Activated T-helper 9 cell treated with anti-CD3 and anti-CD28 coated beads, Interleukin-2, amount 50 U/mL, for 16 hours (primary cell): ENCODE data around the gene NUP160.
A peak's percentile ranks its signal among the peaks of the same experiment; 100 is the strongest.
"Not testable (repeated sequence)": the region's sequence is repeated elsewhere in the genome, so short reads cannot be mapped to it uniquely, and the experiment has no call there.

Experiments
- DNase-seq: peaks from one replicate; pipeline ENCODE4 v3.0.0-alpha.2; 2020; ENCODE audit warnings: low read depth

NUP160 gene

DNA sequence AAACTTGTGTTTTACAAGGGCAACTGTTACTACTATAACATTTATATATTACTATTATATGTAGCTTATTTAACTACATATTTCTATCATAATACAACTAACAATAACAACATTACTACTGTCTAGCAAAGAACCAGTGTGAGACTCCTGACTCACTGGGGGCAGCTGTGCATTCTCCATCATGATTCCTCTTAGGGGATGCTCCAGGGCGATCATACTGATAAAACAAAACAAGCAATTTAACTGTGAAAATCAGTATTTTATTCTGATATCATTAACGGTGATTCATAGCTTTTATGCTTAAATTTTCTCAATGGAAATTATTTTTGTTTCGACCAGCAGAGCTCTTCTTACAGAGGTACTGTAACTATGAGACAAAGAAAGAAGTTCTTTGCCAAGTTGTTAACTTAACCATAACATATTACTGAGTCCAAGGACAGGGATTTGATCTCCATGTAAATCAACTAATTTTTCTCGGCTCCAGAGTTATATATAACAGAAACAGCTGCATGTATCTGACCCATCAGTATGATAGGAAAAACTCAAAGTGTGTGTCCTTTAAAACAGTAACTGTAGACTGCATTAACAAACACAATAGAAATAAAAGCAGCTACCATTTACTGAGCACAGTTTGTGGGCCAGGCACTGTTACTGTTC is 56.2 kb downstream of the NUP160 start:
- DNase-seq = no peak

DNA sequence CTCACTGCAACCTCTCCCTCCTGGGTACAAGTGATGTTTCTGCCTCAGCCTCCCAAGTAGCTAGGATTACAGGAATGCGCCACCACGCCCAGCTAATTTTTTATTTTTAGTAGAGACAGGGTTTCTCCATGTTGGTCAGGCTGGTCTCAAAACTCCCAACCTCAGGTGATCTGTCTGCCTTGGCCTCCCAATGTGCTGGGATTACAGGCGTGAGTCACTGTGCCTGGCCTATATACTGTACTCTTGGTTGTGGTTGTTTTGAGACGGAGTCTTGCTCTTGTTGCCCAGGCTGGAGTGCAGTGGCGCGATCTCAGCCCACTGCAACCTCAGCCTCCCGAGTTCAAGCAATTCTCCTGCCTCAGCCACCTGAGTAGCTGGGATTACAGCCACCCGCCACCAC is 58.1 kb downstream of the NUP160 start:
- DNase-seq = not testable (repeated sequence)

DNA sequence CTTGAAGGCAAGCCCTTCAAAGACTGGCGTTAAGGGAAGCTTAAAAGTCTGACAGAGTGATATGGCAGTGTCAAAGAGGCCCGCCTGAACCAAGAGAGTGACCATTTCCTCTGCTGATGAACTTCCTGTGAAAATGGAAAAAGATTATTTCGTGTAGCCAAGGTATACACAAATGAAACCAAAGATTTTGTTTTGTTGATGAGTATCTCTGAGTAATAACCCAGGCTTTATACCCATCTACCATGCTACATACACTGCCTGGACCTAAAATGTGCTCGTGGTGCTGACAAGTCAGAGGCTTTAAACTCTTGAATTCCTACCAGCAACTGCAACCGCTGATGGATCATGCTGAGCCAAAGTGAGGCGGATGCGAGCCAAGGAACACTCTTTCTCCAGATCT is 60.0 kb downstream of the NUP160 start:
- DNase-seq = no peak

DNA sequence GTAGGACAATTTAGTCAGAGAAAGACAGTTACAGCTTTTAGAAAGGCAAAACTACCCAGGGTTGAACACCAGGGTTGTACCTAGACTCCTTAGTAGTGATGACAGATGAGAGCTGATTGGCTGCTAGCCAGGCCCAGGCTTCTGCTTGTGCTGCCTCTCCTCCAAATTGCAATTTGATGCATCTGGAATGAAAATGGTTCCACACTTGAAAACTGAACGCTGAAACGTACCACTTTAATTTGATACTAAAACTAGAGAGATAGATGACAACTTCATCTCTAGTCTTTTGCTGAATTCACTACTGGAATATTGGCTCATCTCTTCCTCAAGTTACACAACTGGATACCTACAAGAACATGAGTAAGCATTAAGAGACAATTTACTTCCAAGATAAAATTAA is 61.8 kb downstream of the NUP160 start:
- no peak for DNase-seq

DNA sequence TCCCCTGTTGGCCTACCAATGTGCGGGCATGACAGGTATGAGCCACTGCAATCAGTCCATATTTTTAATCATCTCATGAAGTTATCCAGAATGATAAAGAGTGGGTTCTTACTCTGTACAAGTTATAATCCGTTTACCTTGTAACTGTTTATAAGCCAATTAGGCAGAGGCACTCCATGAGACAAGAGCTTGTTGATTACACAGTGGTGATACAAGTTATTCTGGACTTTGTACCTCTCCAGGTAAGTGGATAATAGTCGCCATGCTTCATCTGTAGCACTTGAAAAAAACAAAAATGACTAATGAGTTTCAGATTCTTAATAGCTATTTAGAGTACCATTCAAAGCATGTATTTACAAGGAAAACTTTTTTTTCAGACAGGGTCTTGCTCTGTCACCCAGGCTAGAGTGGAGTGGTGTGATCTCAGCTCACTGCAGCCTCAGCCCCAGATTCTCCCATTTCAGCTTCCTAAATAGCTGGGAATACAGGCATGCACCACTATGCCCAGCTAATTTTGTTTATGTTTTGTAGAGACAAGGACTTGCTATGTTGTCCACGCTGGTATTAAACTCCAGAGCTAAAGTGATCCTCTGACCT is 63.3 kb downstream of the NUP160 start:
- DNase-seq = no peak

DNA sequence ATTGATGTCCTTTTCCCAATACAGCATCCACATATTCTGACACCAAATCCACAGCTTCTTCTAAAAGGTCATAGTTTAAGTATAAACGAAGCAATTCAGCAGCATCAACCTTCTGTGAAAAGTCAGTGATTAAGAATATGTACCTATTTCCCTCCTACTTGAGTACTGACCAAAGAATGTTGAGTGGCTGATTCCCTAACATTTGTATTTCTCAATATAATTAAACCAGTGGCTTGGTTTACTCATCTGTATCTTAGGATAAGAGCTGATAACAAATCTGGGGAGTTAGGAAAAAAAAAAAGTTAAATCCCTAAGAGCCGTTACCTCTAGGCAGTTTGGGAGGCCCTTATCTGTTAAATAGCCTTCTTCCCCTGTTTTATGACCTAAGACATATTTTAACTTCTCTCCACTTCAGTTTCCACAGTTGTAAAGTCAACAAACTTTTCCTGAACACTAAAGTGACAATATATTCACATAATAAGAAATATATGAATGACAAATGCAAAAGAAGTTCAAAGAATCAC is 65.0 kb downstream of the NUP160 start:
- no peak for DNase-seq

DNA sequence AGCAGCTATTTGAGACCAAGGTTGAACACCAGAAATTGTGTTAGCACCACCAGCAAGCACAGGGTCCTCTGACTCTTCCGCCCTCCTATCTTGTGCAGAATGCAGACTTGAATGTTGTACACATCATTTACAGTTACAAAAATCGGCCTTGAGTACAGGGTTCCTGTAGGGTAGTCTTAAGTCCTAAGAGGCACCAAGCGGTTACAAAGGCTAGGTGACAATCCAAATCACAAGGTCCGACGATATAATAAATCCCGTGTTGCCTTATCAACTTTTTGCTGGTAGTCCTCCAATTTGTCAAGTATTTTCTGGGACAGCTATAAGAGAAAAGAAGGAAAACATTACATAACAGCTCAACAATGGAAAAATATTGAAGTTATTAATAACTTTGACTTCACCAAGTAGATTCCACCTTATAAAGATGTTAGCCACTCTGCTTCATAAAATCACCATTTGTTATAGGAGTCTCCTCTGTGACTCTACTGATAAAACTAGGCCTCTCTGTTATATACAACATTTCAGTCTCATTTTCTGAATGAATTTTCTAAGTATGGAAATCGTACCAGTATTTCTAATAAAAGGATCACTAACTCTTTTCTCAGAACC is 69.2 kb downstream of the NUP160 start:
- no peak for DNase-seq

DNA sequence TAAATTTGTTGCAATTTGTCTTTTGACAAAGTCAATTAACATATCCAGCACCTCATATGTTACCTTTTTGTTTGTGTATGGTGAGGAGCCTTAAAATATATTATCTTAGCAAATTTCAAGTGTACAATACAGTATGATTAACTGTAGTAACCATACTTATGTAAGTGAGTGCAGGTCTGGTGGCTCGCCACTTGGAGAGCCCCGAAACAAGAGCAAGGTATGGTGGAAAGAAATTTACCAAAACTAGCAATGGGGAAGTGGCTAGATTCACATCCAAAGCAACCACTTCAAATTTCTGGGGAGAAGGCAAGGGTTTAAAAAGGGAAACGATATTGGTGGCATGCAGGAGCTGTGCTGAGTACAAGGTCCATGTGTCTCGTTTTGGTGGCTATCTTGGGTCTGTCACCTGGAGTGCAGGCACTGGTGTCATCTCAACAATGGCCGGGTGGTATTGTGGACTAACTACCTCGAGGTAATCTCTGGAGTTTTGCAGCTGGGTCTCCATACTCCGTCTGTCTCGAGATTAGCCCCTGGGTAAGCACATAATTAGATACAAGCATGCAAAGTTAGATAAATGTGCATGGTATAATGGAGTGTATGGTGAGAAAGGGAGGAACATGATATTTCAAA is 72.8 kb downstream of the NUP160 start:
- no peak for DNase-seq

DNA sequence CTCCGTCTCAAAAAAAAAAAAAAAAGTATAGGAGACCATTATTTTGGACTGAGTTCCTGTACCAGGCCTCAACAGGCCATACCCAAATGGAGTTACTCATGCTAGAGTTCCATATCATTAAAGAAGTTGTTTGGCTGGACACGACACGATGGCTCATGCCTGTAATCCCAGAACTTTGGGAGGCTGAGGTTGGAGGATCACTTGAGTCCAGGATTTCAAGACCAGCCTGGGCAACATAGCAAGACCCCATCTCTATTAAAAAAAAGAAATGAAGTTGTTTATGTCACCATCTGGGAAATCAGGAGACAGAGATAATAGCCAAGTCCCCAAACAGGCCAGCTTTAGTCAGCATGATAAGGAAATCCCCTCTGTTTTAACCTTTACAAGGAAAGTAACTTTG is 74.3 kb downstream of the NUP160 start:
- DNase-seq = no peak

DNA sequence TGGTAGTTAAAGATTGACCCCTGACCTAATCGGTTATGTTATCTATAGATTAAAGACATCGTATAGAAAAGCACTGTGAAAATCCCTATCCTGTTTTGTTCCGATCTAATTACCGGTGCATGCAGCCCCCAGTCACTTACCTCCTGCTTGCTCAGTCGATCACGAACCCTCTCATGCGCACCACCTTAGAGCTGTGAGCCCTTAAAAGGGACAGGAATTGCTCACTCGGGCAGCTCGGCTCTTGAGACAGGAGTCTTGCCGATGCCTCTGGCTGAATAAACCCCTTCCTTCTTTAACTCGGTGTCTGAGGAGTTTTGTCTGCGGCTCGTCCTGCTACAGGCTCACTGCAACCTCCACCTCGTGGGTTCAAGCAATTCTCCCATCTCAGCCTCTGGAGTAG is 78.6 kb downstream of the NUP160 start:
- DNase-seq = not testable (repeated sequence)

DNA sequence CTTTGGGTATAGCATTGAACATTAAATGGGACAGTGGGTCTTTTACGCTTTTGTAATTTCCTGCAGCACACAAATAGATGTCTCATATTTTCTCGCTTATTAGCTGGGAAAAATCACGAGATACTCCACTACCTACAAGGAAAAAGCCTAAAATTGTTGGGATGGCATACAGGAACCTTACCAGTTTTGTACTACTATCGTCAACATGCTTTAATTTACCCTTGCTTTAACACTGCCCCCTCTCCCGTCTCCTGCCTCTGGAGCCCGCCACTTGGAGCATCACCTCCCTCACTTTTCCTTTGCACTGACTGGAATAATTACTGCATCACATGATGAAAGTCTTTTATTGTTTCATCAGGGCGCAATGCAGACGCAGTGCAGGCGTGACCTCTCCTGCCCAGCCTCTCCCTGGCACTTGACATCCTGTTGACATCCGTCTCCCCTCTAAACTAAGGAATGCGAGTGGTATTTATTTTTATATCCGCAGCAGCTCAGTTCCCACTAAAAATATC is 80.0 kb downstream of the NUP160 start:
- no peak for DNase-seq

DNA sequence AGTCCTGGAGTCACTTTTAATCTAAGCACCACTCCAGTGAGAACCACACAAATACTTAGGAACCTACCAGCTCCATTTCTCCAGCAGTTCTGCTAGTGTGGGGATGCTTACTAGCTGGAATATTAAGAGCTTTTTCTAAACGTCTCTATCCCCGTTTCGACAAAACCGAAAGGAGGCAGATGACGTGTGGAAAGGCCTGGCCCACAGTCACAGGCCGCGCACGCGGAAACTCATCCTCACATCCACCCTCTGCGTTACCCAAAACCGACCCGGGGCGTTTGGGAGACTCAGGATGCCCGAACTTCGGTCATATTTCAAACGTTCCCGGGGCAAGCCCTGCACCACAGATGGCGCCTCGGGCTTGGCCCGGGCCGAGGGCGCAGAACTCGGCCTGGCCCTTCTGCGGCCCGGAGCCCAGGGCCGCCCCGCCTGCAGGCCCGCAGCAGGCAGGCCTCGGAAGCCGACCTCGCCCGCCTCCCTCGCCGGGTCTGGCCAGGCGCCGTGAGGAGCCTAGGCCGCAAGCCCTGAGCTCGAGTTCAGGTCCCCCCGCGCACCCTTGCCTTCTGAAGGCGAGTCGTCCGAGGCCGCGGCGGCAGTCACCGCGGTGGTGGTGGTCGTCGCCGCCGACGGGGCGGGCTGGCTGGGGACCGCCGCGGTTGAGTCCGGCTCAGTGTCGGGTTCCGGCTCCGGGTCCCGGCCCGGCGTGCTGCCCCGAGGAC is 81.5 kb downstream of the NUP160 start:
- DNase-seq = peak; percentile 72

DNA sequence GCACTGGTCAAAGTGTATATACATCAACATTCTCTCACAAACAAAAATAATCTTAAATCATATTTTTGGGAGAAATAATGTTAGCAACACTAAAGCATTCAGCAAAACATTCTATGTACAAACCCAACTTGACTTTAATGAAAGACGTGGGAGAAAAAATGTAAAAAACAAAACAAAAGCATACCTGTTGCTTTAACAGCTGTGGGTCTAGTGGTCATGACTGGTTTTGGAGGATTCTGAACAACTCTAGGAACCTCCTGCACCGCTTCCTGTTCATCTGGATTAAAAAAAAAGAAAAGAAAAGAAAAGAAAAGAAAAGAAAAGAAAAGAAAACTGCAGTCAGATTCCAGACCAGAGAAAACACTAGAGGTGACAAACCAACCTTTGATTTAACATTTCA is 83.1 kb downstream of the NUP160 start:
- no peak for DNase-seq

DNA sequence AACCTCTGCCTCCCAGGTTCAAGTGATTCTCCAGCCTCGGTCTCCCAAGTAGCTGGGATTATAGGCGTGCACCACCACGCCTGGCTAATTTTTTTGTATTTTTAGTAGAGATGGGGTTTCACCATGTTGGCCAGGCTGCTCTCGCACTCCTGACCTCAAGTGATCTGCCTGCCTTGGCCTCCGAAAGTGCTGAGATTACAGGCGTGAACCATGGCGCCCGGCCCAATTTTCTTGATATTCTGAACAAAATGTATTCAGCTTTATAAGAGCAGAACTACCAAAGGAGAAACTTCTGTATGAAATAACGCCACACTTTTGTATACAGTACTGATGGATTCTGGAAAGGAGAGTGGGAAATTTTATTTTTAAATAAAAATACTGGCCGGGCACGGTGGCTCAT is 88.9 kb downstream of the NUP160 start:
- not testable (repeated sequence) for DNase-seq

DNA sequence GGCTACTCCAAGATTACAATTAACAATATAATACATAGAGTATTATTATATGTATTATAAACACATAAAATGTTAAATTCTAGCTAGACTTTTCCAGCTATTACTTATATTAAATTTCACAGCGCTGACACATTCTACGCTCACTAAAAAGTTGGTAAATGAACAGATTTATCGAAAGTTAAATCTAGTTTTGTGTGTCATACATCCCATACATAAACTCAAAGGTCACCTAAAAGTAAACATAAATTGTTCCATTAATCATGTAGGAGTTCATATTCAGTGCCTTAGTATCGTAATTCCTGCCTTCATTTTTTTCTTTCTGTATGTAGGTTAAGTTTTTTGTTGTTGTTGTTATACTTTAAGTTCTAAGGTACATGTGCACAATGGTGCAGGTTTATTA is 91.9 kb downstream of the NUP160 start:
- DNase-seq = no peak

DNA sequence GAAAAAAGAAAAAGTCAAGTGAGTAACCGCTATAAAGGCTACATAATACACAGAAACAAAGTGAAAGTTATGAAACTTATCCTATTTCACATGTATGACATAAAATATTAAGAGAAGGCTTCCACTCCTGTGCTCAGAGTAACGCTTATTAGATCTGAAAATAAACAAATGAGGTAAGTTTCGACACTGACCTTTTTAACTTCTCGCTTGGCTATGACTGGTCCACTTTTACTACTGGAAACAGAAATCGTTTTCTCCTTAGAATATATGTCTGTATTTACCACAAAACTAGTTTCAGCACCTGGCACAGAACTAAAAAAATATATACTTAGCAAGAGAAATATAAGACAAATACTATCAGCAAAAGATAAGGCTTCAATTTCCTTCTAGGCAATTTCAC is 97.4 kb downstream of the NUP160 start:
- no peak for DNase-seq

DNA sequence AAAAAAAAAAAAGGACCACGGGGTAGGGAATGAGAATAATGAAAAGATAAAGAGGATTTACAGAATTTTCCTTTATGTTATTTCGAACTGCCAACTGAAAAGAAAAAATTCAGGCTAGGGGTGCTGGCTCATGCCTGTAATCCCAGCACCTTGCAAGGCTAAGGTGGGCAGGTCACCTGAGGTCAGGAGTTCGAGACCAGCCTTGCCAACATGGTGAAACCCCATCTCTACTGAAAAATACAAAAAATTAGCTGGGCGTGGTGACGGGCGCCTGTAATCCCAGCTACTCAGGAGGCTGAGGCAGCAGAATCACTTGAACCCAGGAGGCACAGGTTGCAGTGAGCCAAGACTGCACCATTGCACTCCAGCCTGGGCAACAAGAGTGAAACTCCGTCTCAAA is 105.7 kb downstream of the NUP160 start:
- not testable (repeated sequence) for DNase-seq

DNA sequence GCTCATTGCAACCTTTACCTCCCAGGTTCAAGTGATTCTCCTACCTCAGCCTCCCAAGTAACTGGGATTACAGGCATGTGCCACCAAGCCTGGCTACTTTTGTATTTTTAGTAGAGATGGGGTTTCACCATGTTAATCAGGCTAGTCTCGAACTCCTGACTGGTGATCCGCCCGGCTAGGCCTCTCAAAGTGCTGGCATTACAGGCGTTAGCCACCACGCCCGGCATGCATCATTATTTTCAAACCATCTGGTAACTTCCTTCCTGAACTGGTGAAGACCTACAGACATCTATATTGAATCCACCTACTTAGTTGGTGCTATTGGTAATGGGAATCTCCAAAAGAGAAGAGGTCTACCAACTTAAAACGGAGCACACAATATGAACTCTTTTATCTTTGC is 110.3 kb downstream of the NUP160 start:
- DNase-seq = not testable (repeated sequence)

DNA sequence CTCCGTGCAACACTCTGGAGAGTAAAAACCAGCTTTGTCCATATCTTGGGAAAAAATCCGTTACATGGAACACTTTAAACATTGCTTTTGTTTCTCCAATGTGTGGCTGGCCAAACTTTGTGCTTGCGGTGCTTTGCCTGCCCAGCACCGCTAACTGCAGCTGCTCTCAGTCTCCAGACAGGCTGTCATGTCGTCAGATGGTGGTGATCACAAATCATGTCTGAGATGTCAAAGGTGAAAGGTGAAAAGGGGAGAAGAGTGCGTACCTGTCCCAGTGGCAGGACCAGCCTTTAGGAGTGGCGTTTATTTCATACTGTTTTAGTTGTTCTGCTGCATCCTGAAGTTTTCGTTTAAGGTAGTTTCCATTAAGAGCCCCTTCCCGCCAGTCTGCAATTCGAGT is 115.9 kb downstream of the NUP160 start:
- no peak for DNase-seq

DNA sequence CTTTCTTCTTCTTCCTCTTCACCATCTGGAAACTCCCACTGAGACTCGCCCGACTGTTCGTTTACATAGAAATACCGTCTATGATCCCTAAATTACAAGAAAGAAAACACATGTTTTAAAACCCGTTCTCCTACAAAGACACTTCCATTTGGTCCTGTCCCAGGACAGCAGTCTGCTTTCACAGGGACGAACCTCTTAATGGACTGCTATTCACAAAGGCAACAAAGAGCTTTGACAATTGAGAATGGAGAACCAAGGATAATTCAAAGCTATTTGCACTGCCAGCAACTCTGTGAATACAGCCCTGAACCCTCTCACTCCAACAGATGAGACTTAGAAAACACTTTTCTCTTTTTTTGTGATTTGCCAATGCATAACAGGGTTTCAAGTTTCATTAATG is 116.7 kb downstream of the NUP160 start:
- no peak for DNase-seq
